Measurements from ENCODE around the gene GLI3.

GLI3 gene

DNA sequence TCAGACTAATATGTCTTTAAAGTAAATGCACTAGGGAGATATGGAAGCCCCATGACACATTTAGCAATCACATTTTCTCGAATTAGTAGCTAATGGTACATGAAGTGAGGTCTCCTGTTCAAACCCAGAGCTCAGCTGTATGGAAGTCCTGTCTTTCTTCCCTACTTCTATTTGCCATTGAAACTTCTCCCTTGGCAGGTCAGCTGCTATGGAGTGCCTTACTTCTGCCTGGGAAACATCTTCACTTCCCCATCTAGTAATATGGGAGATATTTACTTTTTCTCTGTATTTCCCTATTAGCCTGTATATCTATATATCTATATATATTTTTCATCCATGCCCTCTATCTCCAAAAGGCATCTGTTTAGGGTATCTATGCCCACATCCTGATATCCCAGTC is 308.8 kb downstream of the GLI3 start:
- no peak for DNase-seq (ENCODE audit: low spot score)

DNA sequence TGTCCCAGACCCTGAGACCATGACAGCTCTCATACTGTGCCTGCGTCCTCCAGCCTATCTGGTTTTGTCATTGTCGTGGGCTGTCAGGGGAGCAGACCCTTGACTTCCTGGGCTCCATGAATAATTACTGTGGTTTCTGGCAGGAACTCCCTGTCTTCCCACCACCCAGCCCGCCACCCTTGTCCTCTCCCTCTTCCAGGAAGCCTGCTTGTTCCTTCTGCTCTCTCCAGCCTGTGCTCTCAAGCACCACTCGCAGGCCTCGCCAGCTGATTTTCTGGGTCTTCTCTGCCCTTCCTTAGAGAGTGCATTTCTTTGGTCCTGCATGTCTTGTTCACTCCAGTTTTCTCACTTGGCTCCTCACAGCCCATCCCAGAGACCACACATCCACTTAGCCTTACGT is 309.6 kb downstream of the GLI3 start:
- DNase-seq (ENCODE audit: low spot score): no peak

DNA sequence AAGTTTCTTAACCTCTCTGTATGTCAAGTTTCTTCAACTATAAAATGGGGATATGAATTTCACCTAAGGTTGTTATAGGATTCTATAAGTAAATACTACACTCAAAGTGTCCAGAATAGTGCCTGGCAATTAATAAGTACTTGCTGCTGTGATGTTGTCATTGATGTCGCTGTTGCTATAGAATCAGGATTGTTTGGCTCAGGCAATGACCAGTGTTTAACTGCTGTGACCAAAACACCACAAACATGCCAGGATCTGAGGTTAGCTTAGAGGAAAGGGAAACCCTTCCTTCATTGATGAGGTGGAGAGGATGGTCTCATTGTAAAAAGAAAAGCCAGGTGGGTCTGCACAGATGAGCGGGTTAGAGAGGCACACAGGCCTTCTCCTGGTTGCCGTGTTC is 311.1 kb downstream of the GLI3 start:
- DNase-seq (ENCODE audit: low spot score): peak; percentile 52

DNA sequence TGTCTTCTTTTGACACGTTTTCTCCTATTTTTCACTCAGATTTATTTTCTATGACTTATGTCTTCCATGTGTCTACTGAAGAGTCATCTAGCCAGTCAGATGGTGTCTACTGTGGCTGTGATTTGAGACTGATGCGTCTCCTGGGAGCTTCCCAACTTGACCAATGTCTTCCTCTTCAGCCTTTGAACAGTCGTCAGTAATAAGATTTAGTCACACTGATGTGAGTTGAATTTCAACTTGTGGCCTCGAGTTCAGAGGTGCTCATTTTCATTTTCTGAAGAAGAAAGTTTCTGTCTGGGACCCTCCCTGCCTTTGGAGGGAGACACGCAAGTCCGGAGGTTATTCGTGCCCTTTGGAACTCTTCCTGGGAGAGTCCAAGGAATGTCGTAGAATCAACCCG is 312.2 kb downstream of the GLI3 start:
- no peak for DNase-seq (ENCODE audit: low spot score)

DNA sequence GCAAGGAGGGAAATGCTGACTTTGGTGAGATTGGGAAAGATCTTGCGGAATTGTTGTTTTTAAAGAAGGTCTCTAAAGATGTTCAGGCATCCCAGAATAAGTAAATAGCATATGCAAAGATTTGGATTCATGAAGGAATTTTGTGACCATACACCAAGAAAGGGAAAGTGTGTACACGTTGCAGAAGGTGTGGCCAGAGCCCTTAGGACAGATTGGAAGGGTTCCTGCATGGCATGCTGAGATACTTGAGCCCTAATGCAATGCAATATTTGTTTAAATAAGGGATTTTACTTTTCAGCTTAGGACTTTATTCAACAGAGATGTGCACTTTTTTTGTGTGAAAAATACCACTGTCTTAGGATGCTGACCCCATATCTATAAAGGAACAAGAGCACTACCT is 314.6 kb downstream of the GLI3 start:
- DNase-seq (ENCODE audit: low spot score): no peak

DNA sequence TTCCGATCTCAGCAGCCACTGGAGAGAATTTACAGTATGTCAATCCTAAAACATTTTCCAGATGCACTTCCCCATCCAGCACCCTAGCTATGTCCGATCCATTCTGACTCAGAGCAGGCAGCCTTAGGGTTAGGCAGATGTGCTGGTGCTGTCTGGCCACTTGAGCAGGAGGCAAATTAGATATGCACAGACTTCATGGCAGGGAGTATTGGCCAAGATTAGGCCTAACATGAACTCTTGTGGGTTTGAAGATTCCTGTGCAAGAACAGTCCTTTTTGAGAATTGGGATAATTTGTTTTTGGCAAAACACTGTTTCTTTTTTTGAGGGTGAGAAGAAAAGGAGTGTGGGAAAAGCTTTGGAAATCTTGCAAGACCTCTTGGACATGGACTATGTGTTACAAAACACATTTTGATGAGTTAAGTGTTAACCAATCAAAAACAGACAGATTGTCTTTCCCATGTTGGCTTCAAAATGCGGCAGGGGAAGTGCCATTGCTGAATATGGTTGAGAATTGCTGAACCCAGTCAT is 315.5 kb downstream of the GLI3 start:
- peak; percentile 9 for DNase-seq (ENCODE audit: low spot score)

DNA sequence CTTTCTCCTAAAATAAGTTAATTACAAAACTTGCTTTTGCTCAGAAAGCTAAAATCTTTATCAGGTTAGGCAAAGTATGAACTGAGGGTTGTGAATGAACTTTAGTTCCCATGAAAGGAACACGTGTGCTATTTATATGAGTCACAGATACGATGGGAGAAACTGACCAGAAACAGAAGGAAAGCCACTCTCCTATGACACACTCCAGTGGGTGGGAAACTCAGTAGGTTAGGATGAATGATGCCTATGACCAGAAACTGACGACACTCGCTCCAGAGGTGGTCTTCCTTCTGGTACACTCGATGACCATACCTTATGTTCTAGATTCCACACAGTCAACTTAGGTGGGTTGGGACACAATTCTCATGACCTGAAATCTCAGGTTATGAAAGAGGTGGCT is 318.4 kb downstream of the GLI3 start:
- DNase-seq (ENCODE audit: low spot score): peak; percentile 69

DNA sequence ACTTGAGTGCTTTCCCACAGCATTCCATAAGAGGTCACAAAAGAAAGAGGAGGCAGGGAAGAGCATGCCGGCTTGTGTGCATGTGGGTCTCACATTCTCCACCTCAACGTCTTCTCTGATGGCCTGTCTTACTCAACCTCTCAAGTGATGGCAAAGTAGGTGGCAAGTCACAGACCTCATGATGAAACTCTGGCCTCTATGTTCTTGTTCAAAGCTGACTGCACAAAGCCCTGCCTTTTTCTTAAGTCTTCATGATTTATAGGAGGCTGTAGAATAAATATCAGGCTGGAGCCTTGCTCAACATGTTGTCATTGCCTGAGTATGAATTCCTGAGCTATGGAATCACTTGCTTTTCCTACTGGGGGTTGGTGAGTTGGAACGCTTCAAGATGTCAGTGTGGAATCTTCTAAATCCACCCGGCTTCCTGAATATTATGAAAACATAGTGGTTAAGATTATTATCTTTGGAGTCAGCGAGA is 320.5 kb downstream of the GLI3 start:
- peak; percentile 100 for DNase-seq (ENCODE audit: low spot score)

DNA sequence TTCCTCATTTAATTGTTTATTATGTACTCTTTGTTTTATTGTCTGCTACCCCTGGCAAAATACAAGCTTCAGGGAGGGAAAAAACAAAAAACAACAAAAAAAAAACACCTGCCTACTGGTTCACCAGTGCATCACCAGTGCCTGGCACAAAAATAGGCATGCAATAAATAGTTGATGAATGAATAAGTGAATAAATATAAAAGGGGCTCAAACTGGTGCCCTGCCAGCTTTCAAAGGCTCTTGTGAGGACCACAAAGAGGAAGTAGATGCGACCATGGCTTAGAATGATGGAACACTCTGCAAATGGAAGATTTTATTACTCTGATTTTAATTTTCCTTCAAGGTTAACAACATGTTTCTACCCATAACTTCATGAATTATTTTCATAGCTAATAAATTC is 321.1 kb downstream of the GLI3 start:
- peak; percentile 49 for DNase-seq (ENCODE audit: low spot score)

DNA sequence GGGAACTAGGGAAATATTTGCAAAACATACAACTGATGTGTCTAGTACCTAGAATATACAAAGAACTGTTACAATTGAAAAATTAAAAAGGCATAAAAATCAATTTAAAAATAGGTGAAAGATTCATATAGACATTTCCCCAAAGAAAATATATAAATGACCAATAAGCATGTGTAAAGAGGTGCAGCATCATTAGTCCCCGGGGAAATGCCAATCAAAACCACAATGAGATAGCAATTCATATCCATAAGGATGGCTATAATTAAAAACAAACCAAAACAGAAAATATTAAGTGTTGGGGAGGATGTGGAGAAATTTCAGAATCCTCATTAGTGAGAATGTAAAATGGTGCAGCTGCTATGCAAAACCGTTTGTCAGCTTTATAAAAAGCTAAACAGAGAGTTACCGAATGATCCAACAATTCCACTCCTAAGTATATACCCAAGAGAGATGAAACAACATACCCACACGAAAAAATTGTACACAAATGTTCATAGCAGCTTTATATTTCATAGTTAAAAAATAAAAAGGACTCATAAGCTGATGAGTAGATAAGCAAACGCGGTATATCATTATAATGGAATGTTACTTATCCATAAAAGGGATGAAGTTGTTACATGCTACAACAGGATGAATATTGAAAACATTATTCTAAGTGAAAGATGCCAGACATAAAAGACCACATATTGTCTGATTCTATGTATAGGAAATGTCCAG is 324.0 kb downstream of the GLI3 start:
- DNase-seq (ENCODE audit: low spot score): no peak

DNA sequence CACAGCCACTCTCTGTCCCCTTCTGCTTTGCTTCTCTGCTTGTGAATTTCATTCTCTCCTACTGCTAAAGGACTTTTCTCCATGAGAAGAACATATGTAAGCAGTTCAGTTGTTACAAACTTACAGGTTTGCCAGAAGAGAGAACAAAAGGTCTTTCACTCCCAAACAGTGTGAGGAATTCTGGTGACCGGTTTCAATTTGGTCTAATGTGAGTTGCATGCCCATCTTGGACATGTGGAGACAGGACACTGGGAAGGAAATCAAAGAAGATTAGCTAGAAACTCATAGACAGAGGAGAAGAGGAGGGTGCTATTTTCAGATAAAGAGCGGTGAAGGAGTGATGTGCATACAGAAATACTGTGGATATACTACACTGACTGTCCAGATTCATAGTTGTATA is 324.6 kb downstream of the GLI3 start:
- no peak for DNase-seq (ENCODE audit: low spot score)

DNA sequence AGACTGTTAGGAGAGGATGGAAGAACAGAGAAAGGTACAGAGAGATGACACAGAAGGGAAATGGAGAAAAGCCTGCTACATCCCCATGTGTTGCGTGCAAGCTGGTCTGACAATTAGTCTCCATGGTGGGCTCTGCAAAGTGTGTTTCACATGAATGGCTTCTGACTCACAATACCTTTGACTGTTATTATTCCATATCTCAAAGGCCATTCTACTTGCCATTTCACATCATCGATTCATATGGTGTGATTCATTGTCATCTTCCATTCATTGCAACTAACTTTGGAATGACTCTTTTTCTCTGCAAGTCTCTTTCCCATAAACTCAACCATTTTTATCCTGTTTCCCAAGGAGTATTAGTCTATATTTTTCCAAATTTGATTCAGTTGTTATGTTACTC is 325.2 kb downstream of the GLI3 start:
- peak; percentile 95 for DNase-seq (ENCODE audit: low spot score)
